GM11168 (cell line): Measurements from ENCODE around the gene MACROD2.

Source experiments
- in situ Hi-C: fragments of 300-500 bp; cut with MboI; formaldehyde crosslinking; loops from one replicate; pipeline ENCODE4 v1.12.0; 2022; ENCODE audit warnings: low sequenced_read_pairs; ENCODE audit not compliant: unreplicated experiment

The MACROD2 gene

DNA sequence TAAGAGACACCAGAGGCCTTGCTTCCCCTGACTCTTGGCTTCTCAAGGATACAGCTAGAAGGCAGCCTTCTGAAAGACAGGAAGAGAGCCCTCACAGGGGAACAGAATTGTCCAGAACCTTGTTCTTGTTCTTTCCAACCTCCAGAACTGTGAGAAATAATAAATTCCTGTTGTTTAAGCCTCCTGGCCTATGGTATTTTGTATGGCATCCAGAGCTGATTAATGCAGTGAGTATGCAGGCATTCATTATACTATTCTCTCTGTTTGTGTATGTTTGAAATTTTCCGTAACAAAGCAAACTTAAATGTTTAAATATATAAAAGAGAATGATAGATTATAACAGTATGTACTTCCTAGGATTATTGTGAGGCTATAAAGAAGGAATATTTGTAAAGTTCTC, 1245.5 kb downstream of the MACROD2 start:
- in situ Hi-C loops: no loop called here

DNA sequence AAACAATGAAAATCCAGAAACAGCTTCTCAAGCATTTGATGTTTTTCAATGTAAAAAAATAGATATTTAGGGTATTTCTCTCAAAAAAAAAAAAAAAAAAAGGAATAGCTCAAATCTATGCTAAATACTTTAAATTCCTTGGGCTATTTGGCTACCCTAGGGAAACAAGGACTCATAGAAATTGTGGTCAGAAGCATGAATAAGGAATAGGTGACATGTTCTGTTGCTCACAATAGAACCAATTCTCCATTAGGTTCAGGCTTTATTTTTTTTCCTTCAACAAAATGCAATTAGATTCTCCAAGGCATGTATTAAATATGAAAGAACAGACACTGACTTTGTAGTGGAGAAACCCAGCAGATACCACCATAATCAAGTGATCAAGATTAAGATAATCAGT, 1246.4 kb downstream of the MACROD2 start:
- in situ Hi-C loops: no loop called here

DNA sequence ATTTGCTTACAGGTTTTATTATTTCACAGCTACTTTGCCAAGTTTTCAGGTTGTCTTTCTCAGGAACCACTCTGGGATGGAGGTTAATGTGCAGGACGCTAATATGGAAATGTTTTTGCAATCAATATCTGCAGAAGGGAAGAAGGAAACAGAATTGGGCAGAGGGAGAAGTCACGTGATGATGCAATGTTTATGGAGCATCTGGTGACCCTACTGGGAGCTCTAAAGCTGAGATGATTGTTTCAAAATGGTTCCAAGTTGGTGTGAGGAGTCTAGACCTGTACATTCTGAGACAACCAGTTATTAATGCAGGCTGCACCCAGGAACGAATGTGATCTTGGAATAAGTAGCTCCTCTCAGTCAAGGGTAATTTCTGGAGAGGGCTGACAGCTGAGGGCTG, 1247.5 kb downstream of the MACROD2 start:
- in situ Hi-C loops: no loop called here

DNA sequence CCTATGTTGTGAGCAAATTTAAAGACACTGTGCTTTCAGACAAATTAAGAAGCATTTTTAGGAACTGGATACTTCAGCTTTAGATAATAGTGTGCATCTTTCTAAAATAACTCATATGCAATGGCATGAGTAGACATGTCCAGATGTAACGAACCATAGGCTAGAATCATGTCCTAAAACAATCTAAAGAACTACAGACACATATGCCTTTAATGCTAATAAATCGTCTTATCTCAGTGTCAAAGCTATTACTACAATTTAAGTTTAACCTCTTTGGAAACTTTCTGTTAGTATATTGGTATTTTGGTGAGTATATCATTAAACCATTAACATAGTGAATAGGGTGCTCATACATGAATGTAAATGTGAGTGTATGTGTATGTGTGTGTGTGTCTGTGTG, 1250.6 kb downstream of the MACROD2 start:
- in situ Hi-C loops: no loop called here

DNA sequence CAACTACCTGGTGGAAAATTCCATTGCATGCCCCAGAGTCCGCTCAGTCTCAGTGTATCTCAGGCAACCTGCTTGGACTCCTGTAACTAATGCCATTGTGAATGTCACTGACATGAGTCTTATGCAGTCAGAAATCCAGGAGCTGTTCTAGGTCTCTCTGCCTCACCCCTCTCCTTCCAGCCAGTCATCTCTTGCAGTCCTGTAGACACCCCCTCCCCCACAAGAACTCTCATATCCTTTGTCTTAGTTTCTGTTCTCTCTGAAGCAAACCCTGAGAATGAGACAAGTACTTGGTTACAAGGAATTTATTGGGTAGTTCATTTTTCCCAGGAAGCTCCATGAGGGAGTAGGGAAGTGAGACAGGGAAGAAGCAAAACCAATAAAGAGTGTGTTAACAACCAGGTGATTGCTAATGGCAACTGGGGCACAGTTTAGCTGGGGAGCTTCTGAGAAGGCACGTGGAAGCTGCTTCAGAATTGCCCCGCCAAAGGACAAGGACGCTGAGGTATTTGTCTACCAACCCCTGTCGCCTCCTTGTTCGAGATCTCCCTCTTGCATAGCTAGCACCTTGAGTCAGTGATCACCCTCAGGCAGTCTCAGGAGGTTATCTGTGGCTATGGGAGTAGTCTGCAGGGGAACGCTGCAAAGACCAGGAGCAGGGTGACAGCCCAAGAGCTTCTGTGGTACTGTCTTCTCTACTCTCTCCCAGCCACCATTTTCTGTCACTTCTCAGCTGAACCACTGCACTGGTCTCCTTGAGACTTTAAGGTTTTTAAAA, 1253.5 kb downstream of the MACROD2 start:
- in situ Hi-C loops: no loop called here

DNA sequence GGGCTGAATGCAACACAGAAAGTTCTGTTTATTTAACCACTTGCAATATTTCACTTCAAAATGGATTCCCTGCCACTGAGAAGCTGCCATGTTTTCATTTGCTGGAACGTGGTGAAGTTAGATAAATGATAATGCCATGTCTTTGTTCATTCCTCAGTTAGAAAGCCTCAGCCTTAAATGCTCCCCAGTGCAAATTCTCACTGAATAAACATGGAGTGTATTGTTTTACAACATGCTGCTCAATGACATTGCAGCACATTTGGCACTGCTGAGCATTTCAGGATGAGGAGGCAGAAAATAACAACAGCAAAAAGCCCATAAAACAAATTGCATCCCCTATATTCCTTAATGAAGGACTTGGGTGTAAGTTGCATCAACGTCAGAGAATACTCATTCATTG, 1255.9 kb downstream of the MACROD2 start:
- in situ Hi-C loops: loop anchor here (25.0 kb wide), 1 partner anchor 411 kb away; no protein-coding TSS in a partner anchor

DNA sequence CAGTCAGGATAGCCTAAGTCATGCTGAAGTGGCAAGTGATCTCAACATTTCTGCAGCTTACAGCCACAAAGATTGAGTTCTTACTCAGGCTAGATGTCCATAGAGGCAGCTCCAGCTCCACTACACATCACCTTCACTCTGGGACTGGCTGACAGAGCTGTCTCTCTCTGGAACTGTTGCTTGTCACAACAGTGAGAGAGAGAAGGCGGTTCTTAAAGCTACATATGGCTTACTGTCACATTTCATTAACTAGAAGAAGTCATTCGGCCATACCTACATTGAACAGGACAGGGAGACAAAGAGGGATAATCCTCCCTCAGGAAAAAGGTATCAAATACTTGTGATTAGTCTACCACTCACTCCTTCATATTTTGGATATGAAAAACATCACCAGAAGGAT, 1257.0 kb downstream of the MACROD2 start:
- in situ Hi-C loops: loop anchor here (25.0 kb wide), 1 partner anchor 410 kb away; no protein-coding TSS in a partner anchor

DNA sequence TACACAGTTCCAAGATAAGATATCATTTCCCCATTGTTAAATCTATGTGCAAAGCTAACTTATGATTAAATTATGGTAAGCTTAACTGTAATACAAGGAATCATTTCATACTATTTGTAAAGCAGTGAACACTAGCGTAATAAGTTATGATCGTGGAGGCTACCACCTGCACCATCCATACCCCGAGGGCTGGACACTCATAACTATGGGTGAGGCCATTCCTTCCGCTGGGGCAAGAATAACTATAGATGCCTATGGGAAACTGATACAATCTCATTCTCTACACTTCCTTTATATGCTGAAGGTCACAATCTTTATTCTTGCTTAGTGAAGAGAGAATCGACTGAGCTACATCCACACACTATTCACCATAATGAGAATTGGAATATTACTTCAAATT, 1258.1 kb downstream of the MACROD2 start:
- in situ Hi-C loops: loop anchor here (25.0 kb wide), 1 partner anchor 409 kb away; no protein-coding TSS in a partner anchor

DNA sequence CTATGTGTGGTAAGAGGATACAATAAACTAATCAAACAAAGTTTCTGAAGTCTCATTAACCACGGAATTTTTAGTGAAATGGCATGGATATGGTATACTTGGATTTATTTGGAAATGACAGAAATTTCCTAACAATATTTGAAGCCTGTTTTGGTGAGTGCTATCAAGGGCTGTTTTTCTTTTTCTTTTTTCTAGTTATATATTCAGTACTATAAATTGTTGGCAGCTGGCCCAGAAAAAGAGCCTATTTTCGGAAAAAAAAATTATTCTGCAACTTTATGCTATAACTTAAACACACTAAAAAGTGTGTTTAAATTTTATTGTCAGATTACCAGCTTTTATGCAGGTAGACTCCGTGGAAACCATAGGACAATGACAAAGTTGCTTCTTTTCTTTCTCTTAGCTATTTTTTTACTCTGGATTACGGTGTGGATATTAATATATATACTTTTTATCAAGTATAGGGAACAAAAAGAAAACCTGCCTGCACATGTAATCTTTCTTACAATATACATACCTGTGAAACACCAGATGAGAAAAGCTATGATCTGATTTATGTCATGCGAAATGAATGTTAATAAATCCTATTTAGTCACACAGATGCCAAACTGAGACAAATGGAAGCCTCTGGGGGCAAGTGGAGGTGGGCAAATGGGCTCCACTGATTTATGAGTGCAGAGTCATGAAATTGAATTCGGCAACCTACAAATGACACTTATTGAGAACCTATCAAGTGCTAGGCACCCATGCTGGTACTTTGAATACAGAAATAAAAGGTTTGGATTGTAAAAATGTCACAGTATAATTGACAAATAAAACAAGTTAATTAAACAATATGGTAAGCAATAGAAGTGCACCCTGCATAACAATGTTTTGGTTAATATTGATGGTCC, 1261.6 kb downstream of the MACROD2 start:
- in situ Hi-C loops: loop anchor here (25.0 kb wide), 1 partner anchor 405 kb away; no protein-coding TSS in a partner anchor

DNA sequence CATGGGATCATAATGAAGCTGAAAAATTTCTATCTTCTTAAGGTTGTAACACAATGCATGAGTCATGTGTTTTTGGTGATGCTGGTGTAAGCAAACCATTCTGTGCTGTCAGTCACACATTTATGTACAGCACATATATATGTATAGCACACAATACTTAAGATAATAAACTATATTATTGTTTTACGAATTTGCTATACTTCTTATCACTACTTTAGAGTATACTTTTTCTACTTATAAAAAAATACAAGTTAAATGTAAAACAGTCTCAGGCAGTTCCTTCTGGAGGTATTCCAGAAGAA, 1262.2 kb downstream of the MACROD2 start:
- in situ Hi-C loops: loop anchor here (25.0 kb wide), 1 partner anchor 405 kb away; no protein-coding TSS in a partner anchor

DNA sequence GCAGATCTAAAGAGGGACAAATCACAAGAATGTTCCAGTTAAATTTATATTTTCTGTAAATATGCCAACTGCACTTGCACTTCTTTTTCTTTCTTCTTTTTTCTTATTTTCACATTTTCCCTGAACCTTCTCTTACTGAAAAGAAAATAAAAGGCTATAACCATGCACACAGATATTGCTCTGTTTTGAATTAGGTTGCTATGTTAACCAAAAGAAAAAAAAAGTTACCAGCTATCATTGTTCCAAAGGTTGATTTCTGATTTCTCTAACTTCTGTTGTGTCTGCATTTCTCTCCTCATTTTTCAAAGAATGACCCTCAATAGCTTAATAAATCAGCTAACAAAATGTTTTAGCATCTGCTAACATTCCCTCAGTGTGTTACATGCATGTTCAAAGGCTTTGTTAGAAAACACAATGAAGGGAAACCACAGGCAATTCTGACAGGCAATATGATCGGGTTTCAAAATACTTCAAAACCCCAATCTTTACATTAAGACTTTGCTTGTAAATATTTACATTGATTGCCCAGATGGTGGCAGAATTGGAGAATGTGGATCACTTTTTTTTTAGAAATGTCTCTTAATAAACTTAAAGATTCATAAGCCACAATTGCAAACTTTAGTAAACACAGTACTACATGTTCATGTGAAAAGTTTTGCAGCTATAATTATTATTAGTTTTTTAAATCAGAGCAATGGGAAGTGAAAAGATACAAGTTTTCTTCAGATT, 1270.4 kb downstream of the MACROD2 start:
- in situ Hi-C loops: loop anchor here (25.0 kb wide), 1 partner anchor 397 kb away; no protein-coding TSS in a partner anchor

DNA sequence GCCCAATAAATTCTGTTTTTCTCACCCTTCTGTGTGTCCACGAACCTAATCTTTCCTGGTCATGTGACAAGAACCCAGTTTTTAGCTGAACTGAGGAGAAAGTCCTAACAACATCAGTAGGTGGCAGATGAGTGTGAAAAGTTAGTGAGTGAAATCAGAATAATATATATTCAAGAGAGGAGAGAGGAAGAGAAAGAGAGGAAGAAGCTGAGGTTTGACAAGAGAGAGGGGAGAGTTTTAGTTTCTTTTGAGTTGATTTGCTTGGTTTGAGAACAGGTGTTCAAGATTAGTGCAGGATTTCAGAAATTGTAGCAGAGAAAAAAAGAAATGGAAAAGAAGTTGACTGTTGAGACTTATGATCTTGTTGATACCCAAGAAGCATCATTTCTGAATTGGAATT, 1272.6 kb downstream of the MACROD2 start:
- in situ Hi-C loops: loop anchor here (25.0 kb wide), 1 partner anchor 394 kb away; no protein-coding TSS in a partner anchor

DNA sequence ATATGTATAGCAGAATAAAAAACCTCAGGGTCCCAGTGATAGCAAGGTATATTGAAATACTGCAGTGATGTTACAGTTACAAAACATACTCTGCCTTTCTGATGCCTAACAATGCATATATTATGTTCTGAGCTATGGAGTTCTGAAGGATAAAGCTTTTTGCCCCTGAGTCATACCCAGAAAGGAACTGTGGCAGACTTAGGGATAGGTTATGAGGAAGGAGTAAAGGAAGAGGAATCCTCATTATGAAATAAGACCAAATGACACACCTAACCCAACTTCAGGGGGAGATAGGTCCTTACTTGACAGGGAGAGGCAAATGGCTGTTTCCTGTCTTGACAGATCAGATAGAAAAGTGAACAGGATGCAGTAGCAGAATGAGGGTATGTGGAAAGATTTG, 1282.7 kb downstream of the MACROD2 start:
- in situ Hi-C loops: no loop called here

DNA sequence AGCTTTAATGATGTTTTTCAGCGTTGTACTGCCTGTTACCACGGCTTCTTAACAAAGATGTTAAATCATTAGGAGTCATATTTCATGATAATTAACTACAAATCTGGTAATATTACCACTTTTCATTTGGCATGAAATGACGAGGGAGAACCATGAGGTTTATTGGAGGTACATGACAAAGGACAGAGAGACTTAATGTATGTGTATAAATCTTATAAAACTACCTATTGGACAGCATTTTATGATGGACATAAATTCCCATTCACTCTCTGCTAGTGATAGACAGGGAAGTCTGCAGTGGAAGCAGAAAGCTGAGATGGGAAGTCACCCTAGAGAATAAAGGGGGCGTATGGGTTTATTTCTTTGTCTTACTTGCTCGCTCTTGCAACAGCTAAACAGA, 1292.0 kb downstream of the MACROD2 start:
- in situ Hi-C loops: no loop called here

DNA sequence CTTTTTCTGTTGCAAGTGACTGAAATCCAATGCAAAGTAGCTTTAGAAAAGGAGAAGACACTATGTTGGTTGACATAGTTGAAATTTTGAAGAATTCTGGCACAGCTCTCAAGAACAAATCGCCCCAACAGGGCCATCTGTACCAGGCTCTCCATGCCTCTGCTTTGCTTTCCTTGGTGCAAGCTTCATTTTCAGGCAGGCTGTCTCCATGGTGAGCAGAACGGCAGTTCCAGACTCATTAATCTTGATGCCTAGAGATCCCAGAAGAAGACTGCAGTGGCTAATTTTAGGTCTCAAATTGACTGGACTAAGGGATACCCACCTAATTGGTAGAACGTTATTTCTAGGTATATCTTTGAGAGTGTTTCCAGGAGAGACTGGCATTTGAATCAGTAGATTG, 1292.8 kb downstream of the MACROD2 start:
- in situ Hi-C loops: no loop called here

DNA sequence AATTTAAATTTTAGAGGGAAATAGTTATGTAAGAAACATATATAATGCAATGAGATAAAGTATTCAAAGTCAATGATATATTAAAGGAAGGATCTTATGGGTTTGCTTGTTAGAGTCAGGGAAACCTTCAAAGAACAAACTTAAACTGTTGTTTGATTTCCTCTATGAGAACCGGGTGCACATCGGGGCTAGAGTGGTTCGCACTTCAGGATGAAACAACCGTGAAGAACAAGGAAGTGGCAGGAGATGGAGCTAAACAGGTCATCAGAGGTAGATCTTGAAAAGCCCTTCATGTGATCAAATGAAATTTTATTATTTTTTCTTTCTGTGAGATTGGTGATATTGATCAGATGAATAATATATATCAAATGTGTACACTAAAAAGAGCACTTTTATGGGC, 1294.0 kb downstream of the MACROD2 start:
- in situ Hi-C loops: no loop called here

DNA sequence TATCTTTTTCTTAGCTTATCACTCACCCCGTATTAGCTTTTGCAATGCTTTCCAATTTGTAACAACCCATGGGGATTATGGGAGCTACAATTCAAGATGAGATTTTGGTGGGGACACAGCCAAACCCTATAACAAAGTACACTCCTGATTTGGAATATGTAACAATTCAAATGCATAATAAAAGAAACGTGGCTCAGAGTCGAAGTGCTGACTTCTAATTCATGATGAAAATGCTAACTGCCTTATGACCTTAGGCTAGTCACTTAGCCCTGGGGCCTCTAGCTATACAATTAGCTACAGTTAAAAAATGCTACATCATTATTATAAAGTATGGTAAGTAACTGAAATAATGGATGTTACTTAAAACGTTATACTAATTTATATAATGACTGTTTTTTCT, 1297.1 kb downstream of the MACROD2 start:
- in situ Hi-C loops: no loop called here

DNA sequence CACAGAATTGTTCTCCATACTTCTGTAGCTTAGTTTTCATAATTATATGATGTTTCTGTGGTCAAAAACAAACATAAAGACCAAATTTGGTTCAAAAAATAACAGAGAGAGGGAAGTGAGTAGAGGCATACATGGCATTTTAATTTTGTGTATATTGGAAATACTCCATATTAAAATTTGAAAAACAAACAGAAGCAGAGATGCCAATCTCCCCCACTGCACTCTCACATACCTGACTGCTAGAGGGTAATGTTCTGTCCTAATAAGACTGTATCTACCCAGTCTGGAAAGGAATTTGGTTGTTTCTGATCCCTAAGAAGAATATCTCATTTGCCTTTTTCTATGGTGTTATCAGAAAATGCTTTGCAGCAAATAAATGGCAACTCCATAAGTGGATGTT, 1301.1 kb downstream of the MACROD2 start:
- in situ Hi-C loops: no loop called here

DNA sequence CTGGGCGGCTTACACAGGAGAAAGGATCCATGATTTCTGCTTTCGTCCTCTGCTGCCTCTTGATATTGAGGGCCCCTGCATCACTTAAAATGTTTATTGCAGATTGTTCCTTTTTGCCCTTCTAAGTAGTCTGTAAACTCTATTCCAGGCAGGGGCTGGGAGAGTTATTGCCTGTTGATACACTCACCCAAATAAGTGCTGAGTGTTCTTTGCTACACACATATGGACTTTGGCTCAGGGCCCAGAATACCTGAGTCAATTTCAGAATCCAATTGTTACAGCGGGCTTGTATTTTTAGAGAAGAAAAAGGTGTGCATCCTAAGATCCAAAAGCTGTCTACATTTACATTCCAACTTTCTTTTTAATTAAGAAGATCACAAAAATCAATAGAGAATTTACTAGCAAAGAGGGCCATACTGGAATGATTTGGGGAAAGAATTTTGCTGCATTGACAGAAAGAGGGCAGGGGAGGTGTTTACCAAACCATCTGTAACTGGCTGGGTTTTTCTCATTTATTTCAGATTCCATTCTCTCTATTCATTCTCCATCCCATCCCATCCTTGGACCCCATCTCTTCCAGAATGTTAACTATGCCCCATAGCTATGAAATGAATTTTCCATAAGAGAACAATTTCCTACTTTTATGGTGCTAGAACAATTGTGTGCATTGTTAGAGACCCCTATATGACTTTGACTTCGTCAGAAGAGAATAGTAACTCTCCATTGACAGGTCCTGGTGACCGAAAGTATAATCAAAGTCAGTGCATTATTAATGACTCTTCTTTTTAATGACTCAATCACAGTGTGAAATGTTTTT, 1302.0 kb downstream of the MACROD2 start:
- in situ Hi-C loops: no loop called here

DNA sequence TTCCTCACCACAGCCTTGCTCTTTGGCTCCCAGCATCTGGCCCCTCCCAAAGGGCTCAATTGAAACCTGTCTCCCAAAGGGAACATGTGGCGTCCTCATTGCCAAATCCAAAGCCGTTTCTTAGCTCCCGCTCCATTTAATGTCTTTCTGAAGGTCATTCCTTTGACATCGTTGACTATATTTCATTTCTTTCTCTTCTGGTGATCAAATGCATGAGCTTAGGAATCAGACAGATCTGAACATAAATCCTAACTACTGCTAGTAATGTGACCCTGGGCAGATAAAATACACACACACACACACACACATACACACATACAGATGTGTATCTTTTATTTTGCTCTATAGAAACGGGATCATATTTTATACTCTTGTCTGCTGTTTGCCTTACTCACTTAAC, 1306.8 kb downstream of the MACROD2 start:
- in situ Hi-C loops: no loop called here
